ENCODE measurements around the gene RGS6. TPM values are rescaled to one million over a fixed set of nuclear protein-coding genes. Genes with fewer than 3 reads are reported as not detected.

Gene RGS6
- total RNA-seq, 1 experiment from 2014 or later = not detected

GRCh38 chr14:72261068-72261467, 328.8 kb downstream of the RGS6 start:
- no peak overlapping the region for H3K4me3 Mint-ChIP-seq (ENCODE audit: low read depth, unreplicated experiment)
- no TSS peak for BruUV-seq (replicated peaks)
- TF ChIP-seq CTCF (IDR thresholded peaks at IDR 0.05; ENCODE audit: unreplicated experiment) = no peak
- no peaks in the 10 kb centered on the region for H3K36me3 Mint-ChIP-seq (ENCODE audit: insufficient read depth, unreplicated experiment)
- H3K9me3 Mint-ChIP-seq (ENCODE audit: low read depth, unreplicated experiment) = peaks cover 7% of the 10 kb centered on the region
- H3K4me1 Mint-ChIP-seq (ENCODE audit: low read depth, unreplicated experiment) = no peaks in the 10 kb centered on the region
- peaks cover 14% of the 10 kb centered on the region for H3K27me3 Mint-ChIP-seq (ENCODE audit: unreplicated experiment)
- intact Hi-C loops (cut with micrococcal nuclease; ENCODE audit: unreplicated experiment) = no loop called here
- CTCF ChIA-PET = no interaction called here
- no peak for DNase-seq
- no peak overlapping the region for H3K27ac Mint-ChIP-seq (ENCODE audit: unreplicated experiment)

- no peak overlapping the region for H3K27ac Mint-ChIP-seq (ENCODE audit: unreplicated experiment)
- peaks cover 7% of the 10 kb centered on the region for H3K9me3 Mint-ChIP-seq (ENCODE audit: low read depth, unreplicated experiment)
- intact Hi-C loops (cut with micrococcal nuclease; ENCODE audit: unreplicated experiment) = no loop called here
- no peak overlapping the region for H3K4me3 Mint-ChIP-seq (ENCODE audit: low read depth, unreplicated experiment)
- CTCF ChIA-PET = no interaction called here
- DNase-seq = no peak
- no TSS peak for BruUV-seq (replicated peaks)
- H3K4me1 Mint-ChIP-seq (ENCODE audit: low read depth, unreplicated experiment) = no peaks in the 10 kb centered on the region
- peaks cover 14% of the 10 kb centered on the region for H3K27me3 Mint-ChIP-seq (ENCODE audit: unreplicated experiment)
- TF ChIP-seq CTCF (IDR thresholded peaks at IDR 0.05; ENCODE audit: unreplicated experiment) = no peak
- H3K36me3 Mint-ChIP-seq (ENCODE audit: insufficient read depth, unreplicated experiment) = no peaks in the 10 kb centered on the region
These were observed 330.5 kb downstream of the RGS6 start for GRCh38 chr14:72262771-72263170.

- H3K36me3 Mint-ChIP-seq (ENCODE audit: insufficient read depth, unreplicated experiment) = no peaks in the 10 kb centered on the region
- no peak for TF ChIP-seq CTCF (IDR thresholded peaks at IDR 0.05; ENCODE audit: unreplicated experiment)
- DNase-seq = no peak
- BruUV-seq (replicated peaks) = no TSS peak
- no peak overlapping the region for H3K27ac Mint-ChIP-seq (ENCODE audit: unreplicated experiment)
- CTCF ChIA-PET = no interaction called here
- no peaks in the 10 kb centered on the region for H3K4me1 Mint-ChIP-seq (ENCODE audit: low read depth, unreplicated experiment)
- peaks cover 10% of the 10 kb centered on the region for H3K9me3 Mint-ChIP-seq (ENCODE audit: low read depth, unreplicated experiment)
- no peak overlapping the region for H3K4me3 Mint-ChIP-seq (ENCODE audit: low read depth, unreplicated experiment)
- peaks cover 33% of the 10 kb centered on the region for H3K27me3 Mint-ChIP-seq (ENCODE audit: unreplicated experiment)
- intact Hi-C loops (cut with micrococcal nuclease; ENCODE audit: unreplicated experiment) = no loop called here
These were observed 332.5 kb downstream of the RGS6 start for GRCh38 chr14:72264716-72265115.

- DNase-seq = no peak
- CTCF ChIA-PET = no interaction called here
- H3K4me1 Mint-ChIP-seq (ENCODE audit: low read depth, unreplicated experiment) = no peaks in the 10 kb centered on the region
- H3K27me3 Mint-ChIP-seq (ENCODE audit: unreplicated experiment) = peaks cover 21% of the 10 kb centered on the region
- H3K36me3 Mint-ChIP-seq (ENCODE audit: insufficient read depth, unreplicated experiment) = no peaks in the 10 kb centered on the region
- no peak for TF ChIP-seq CTCF (IDR thresholded peaks at IDR 0.05; ENCODE audit: unreplicated experiment)
- peaks cover 5% of the 10 kb centered on the region for H3K9me3 Mint-ChIP-seq (ENCODE audit: low read depth, unreplicated experiment)
- intact Hi-C loops (cut with micrococcal nuclease; ENCODE audit: unreplicated experiment) = no loop called here
- no peak overlapping the region for H3K27ac Mint-ChIP-seq (ENCODE audit: unreplicated experiment)
- H3K4me3 Mint-ChIP-seq (ENCODE audit: low read depth, unreplicated experiment) = no peak overlapping the region
- BruUV-seq (replicated peaks) = no TSS peak
These were observed 338.0 kb downstream of the RGS6 start for GRCh38 chr14:72270147-72270727.
